ENCODE measurements around the gene CMSS1. TPM values are rescaled to one million over a fixed set of nuclear protein-coding genes. Genes with fewer than 3 reads are reported as not detected.

The CMSS1 gene
- total and polyA plus RNA-seq, 11 donors = 13.5 to 48.4 (median 34.8) TPM

DNA sequence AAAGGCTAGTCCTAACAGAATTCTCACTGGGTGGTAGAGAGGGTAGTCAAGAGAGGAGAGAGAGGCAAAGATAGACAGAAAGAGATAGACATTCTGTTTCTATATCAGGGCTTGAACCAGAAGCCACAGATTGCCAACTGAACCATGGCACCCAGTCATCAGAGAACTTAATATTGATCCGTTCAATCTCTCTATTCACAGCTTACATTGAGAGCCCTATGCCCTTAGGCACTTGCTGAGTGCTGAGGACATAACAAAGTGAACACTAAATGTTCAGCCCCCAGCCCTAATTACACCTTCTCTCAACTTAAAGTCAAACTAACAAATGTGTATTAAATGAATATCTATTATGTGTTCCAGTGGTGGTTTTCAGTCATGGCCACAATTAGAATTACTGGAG lies 172.5 kb downstream of the CMSS1 start:
- no peak for ATAC-seq
- Histone ChIP-seq H3K4me3 (no peak overlapping the region), H3K4me1 (no peaks in the 10 kb centered on the region), H3K36me3 (no peaks in the 10 kb centered on the region), H3K9me3 (peaks cover 0 to 9% (median 0%) of the 10 kb centered on the region in 12 donors), H3K27me3 (no peaks in the 10 kb centered on the region), H3K27ac (no peak overlapping the region)
- 91 to 98% (median 97%) methylated on average over 1 of the region's 1 CpG for WGBS, 4 donors
- DNase-seq = no peak
- TF ChIP-seq CTCF (IDR thresholded peaks at IDR 0.05) (no peak), POLR2A (IDR thresholded peaks at IDR 0.05) (no peak)
- intact Hi-C loops (cut with DNase I) = no loop called here

- H3K27ac ChIP-seq = no peak overlapping the region
- peaks cover 0 to 13% (median 0%) of the 10 kb centered on the region in 12 donors for H3K9me3 ChIP-seq
- H3K27me3 ChIP-seq = no peaks in the 10 kb centered on the region
- WGBS, 4 donors = 64 to 81% (median 73%) methylated on average over 2 of the region's 2 CpGs
- peaks cover 0 to 1% (median 0%) of the 10 kb centered on the region in 12 donors for H3K4me1 ChIP-seq
- TF ChIP-seq POLR2A (IDR thresholded peaks at IDR 0.05) (no peak), CTCF (IDR thresholded peaks at IDR 0.05) (no peak)
- H3K4me3 ChIP-seq = no peak overlapping the region
- intact Hi-C loops (cut with DNase I) = no loop called here
- ATAC-seq (peak in 1 of 4 donors; percentile 65), DNase-seq (no peak)
- H3K36me3 ChIP-seq = no peaks in the 10 kb centered on the region
Measured at GRCh38 chr3:99997293-99997692, 179.6 kb downstream of the CMSS1 start.

- WGBS, 4 donors = 97 to 99% (median 99%) methylated on average over 2 of the region's 2 CpGs
- no peak overlapping the region for H3K27ac ChIP-seq
- intact Hi-C loops (cut with DNase I) = no loop called here
- TF ChIP-seq CTCF (IDR thresholded peaks at IDR 0.05) (no peak), POLR2A (IDR thresholded peaks at IDR 0.05) (no peak)
- H3K4me1 ChIP-seq = peaks cover 0 to 23% (median 6%) of the 10 kb centered on the region in 12 donors
- H3K9me3 ChIP-seq = peaks cover 0 to 12% (median 0%) of the 10 kb centered on the region in 12 donors
- H3K4me3 ChIP-seq = no peak overlapping the region
- H3K27me3 ChIP-seq = no peaks in the 10 kb centered on the region
- no peaks in the 10 kb centered on the region for H3K36me3 ChIP-seq
- DNase-seq (no peak), ATAC-seq (no peak)
Measured at GRCh38 chr3:99999536-99999935, 181.9 kb downstream of the CMSS1 start.

DNA sequence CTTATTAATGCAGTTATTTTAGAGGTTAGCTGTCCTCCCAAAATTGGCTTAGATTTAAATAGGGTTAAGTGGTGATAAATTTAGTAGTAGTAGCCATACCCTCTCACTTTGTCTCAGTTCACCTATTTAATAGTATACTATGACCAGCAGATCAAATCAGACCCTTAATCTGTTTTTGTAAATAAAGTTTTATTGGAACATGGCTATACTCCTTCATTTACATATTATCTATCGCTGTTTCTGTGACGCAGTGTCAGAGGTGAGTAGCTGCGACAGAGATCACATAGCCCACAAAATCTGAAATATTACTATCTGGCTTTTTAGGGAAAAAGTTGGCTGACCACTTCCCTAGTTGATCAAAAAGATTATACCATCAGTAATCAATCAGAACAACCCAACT lies 183.4 kb downstream of the CMSS1 start:
- 96 to 99% (median 97%) methylated on average over 3 of the region's 3 CpGs for WGBS, 4 donors
- H3K27ac ChIP-seq = no peak overlapping the region
- ATAC-seq (no peak), DNase-seq (no peak)
- H3K36me3 ChIP-seq = no peaks in the 10 kb centered on the region
- TF ChIP-seq CTCF (IDR thresholded peaks at IDR 0.05) (no peak), POLR2A (IDR thresholded peaks at IDR 0.05) (no peak)
- peaks cover 6 to 36% (median 18%) of the 10 kb centered on the region in 12 donors for H3K4me1 ChIP-seq
- intact Hi-C loops (cut with DNase I) = loop anchor here in 5 of 10 donors (5.0 to 10.0 kb wide), 5 partner anchors 56 to 156 kb away; no protein-coding TSS in a partner anchor
- no peaks in the 10 kb centered on the region for H3K27me3 ChIP-seq
- no peak overlapping the region for H3K4me3 ChIP-seq
- peaks cover 0 to 6% (median 0%) of the 10 kb centered on the region in 12 donors for H3K9me3 ChIP-seq

All from heart left ventricle (tissue), 16 donors.